H1 (cell line): ENCODE results near the gene IL32. TPM values are rescaled to one million over a fixed set of nuclear protein-coding genes. Genes with fewer than 3 reads are reported as not detected.

Source experiments
- CTCF ChIA-PET: fragments of 300-600 bp; sonication (Branson Sonifier 250); formaldehyde crosslinking; loops from one replicate; lab custom pipeline; 2021; ENCODE audit not compliant: partially characterized antibody; lab: Charles Lee
- POLR2A ChIA-PET: fragments of 300-600 bp; sonication (Branson Sonifier 250); formaldehyde crosslinking; loops from one replicate; lab custom pipeline; 2021; ENCODE audit warnings: inconsistent platforms; ENCODE audit not compliant: partially characterized antibody; lab: Charles Lee
- DNase-seq, 2 experiments: peaks; one replicate each; pipeline versions ENCODE4 v3.0.0 to v3.0.0-alpha.2; 2010 to 2022; ENCODE audit warnings: low spot score in 2 of 2, low read depth in 1 of 2, mixed read lengths in 1 of 2
- FAIRE-seq: peaks from 2 replicates; lab custom pipeline; 2011; peaks lifted over from hg19 to GRCh38; lab: Jason Lieb, UNC
- H2AFZ ChIP-seq: 2 replicates; pipeline ENCODE4 v1.8.1; 2012; ENCODE audit warnings: low read length, inconsistent platforms
- H2AK5ac ChIP-seq: 2 replicates; pipeline ENCODE4 v1.6.1; 2013; ENCODE audit warnings: low read depth, low read length
- H2BK120ac ChIP-seq: replicated peaks from 2 replicates; pipeline ENCODE3; 2013; ENCODE audit warnings: low read depth, low read length, inconsistent platforms
- H2BK12ac ChIP-seq: 2 replicates; pipeline ENCODE4 v1.6.1; 2013; ENCODE audit warnings: low read depth, low read length
- H2BK15ac ChIP-seq: 2 replicates; pipeline ENCODE4 v1.6.1; 2013; ENCODE audit warnings: low read length
- H2BK20ac ChIP-seq: 2 replicates; pipeline ENCODE4 v1.6.1; 2013; ENCODE audit warnings: low read length
- H2BK5ac ChIP-seq: 2 replicates; pipeline ENCODE4 v1.6.1; 2013; ENCODE audit warnings: low read depth, low read length
- H3K14ac ChIP-seq: 2 replicates; pipeline ENCODE4 v1.6.1; 2013; ENCODE audit warnings: inconsistent platforms; ENCODE audit not compliant: insufficient read length
- H3K18ac ChIP-seq: 2 replicates; pipeline ENCODE4 v1.6.1; 2013; ENCODE audit warnings: low read length; ENCODE audit errors: extremely low read depth
- H3K23ac ChIP-seq: 2 replicates; pipeline ENCODE4 v1.6.1; 2013; ENCODE audit warnings: inconsistent platforms; ENCODE audit not compliant: insufficient read length
- H3K23me2 ChIP-seq: 2 replicates; pipeline ENCODE4 v1.6.1; 2013; ENCODE audit warnings: low read depth, low read length
- H3K27ac ChIP-seq: 2 replicates; pipeline ENCODE4 v1.6.1; 2011; ENCODE audit warnings: low read depth, low read length, inconsistent platforms
- H3K27me3 ChIP-seq, 4 experiments: replicated peaks in 1 of 4; 1 replicate in 1 of 4; 2 replicates in 3 of 4; pipeline versions ENCODE4 v1.6.1 to v1.8.1; 2011 to 2013; ENCODE audit warnings: low read length in 3 of 4, mild to moderate bottlenecking in 3 of 4, inconsistent platforms in 2 of 4, mixed read lengths in 2 of 4, moderate library complexity in 1 of 4; ENCODE audit not compliant: control insufficient read depth in 3 of 4, insufficient read depth in 3 of 4; ENCODE audit errors: extremely low read depth in 1 of 4
- H3K36me3 ChIP-seq, 4 experiments: 2 replicates each; pipeline versions ENCODE4 v1.6.1 to v1.8.1; 2011 to 2013; ENCODE audit warnings: mild to moderate bottlenecking in 4 of 4, low read length in 3 of 4, moderate library complexity in 2 of 4, control low read depth in 1 of 4, inconsistent platforms in 1 of 4; ENCODE audit not compliant: insufficient read depth in 4 of 4, control insufficient read depth in 2 of 4
- H3K4ac ChIP-seq: replicated peaks from 2 replicates; pipeline ENCODE3; 2013; ENCODE audit warnings: low read length, low read depth, mixed read lengths, inconsistent platforms; ENCODE audit not compliant: insufficient read length
- H3K4me1 ChIP-seq, 4 experiments: replicated peaks in 1 of 4; 1 replicate in 1 of 4; 2 replicates in 3 of 4; pipeline versions ENCODE4 v1.6.1 to v1.8.1; 2011 to 2013; ENCODE audit warnings: low read length in 3 of 4, inconsistent platforms in 2 of 4, mixed read lengths in 1 of 4; ENCODE audit not compliant: insufficient read depth in 4 of 4, control insufficient read depth in 3 of 4
- H3K4me2 ChIP-seq, 2 experiments: 2 replicates each; pipeline versions ENCODE4 v1.6.1 to v1.8.1; 2011 to 2013; ENCODE audit warnings: low read depth in 2 of 2, low read length in 2 of 2, control low read depth in 1 of 2, inconsistent platforms in 1 of 2, mild to moderate bottlenecking in 1 of 2; ENCODE audit not compliant: insufficient read depth in 1 of 2
- H3K4me3 ChIP-seq, 4 experiments: fragments of 200-600, 300-600 bp in 1 of 4; sonication (generic), shearing (Covaris generic), sonication (Bioruptor Twin) in 1 of 4; 2 replicates each; pipeline versions ENCODE4 v1.5.1 to v1.8.1; 2011 to 2016; ENCODE audit warnings: low read length in 4 of 4, low read depth in 3 of 4, control low read depth in 2 of 4, inconsistent platforms in 2 of 4, mild to moderate bottlenecking in 2 of 4, mixed read lengths in 1 of 4, moderate library complexity in 1 of 4; ENCODE audit not compliant: insufficient read depth in 2 of 4; ENCODE audit errors: extremely low read depth in 1 of 4
- H3K56ac ChIP-seq: replicated peaks from 2 replicates; pipeline ENCODE3; 2013; ENCODE audit warnings: low read depth, mild to moderate bottlenecking, mixed read lengths, low read length, inconsistent platforms; ENCODE audit not compliant: insufficient read length
- H3K79me1 ChIP-seq: 2 replicates; pipeline ENCODE4 v1.6.1; 2013; ENCODE audit warnings: low read depth, low read length, control low read depth
- H3K79me2 ChIP-seq, 2 experiments: 2 replicates each; pipeline versions ENCODE4 v1.6.1 to v1.8.1; 2012 to 2013; ENCODE audit warnings: low read length in 2 of 2, mild to moderate bottlenecking in 2 of 2, inconsistent platforms in 1 of 2; ENCODE audit not compliant: insufficient read depth in 2 of 2, control insufficient read depth in 1 of 2
- H3K9ac ChIP-seq, 4 experiments: replicated peaks in 1 of 4; 1 replicate in 1 of 4; 2 replicates in 3 of 4; pipeline versions ENCODE4 v1.6.1 to v1.8.1; 2011 to 2013; ENCODE audit warnings: low read depth in 3 of 4, low read length in 3 of 4, control low read depth in 2 of 4, mild to moderate bottlenecking in 2 of 4, moderate library complexity in 2 of 4, inconsistent platforms in 1 of 4; ENCODE audit errors: extremely low read depth in 1 of 4
- H3K9me3 ChIP-seq, 2 experiments: 2 replicates each; pipeline versions ENCODE4 v1.6.1 to v1.8.1; 2012 to 2013; ENCODE audit warnings: mild to moderate bottlenecking in 2 of 2, moderate library complexity in 2 of 2, control low read depth in 1 of 2, inconsistent platforms in 1 of 2, low read depth in 1 of 2, low read length in 1 of 2, mixed read lengths in 1 of 2; ENCODE audit not compliant: insufficient read depth in 2 of 2
- H4K20me1 ChIP-seq, 2 experiments: replicated peaks in 1 of 2; 2 replicates each; pipeline versions ENCODE3 to v1.8.1; 2011 to 2013; ENCODE audit warnings: inconsistent platforms in 2 of 2, low read length in 2 of 2, mild to moderate bottlenecking in 1 of 2; ENCODE audit not compliant: insufficient read depth in 2 of 2, control insufficient read depth in 1 of 2
- H4K5ac ChIP-seq: 2 replicates; pipeline ENCODE4 v1.6.1; 2013; ENCODE audit warnings: low read length, low read depth, mixed read lengths, inconsistent platforms; ENCODE audit not compliant: insufficient read length
- H4K8ac ChIP-seq: 2 replicates; pipeline ENCODE4 v1.8.0; 2013; ENCODE audit warnings: mild to moderate bottlenecking, moderate library complexity, low read length, inconsistent platforms; ENCODE audit not compliant: insufficient read depth; ENCODE audit errors: extremely low read depth
- H4K91ac ChIP-seq: replicated peaks from 2 replicates; pipeline ENCODE3; 2013; ENCODE audit warnings: low read length, mixed read lengths, inconsistent platforms; ENCODE audit not compliant: insufficient read length
- BCL11A ChIP-seq, 2 experiments: IDR thresholded peaks; one replicate each; pipeline ENCODE4 v1.6.1; 2011; ENCODE audit warnings: low read depth in 2 of 2, low read length in 2 of 2, mild to moderate bottlenecking in 2 of 2
- CHD2 ChIP-seq: IDR thresholded peaks from 2 replicates; pipeline ENCODE4 v1.6.1; 2012; ENCODE audit warnings: low read length, improper control_type of control experiment
- RBBP5 ChIP-seq: IDR thresholded peaks from 2 replicates; pipeline ENCODE4 v1.7.1; 2012; ENCODE audit warnings: low read depth, mild to moderate bottlenecking, inconsistent platforms, low read length, moderate library complexity, borderline replicate concordance
- RFX5 ChIP-seq: IDR thresholded peaks from 2 replicates; pipeline ENCODE4 v1.6.1; 2011; ENCODE audit warnings: low read depth, low read length, improper control_type of control experiment, borderline replicate concordance
- RNF2 ChIP-seq: fragments of 200-900, 300-1000 bp; sonication (generic); IDR thresholded peaks from 2 replicates; pipeline ENCODE4 v1.7.1; 2016; ENCODE audit warnings: borderline replicate concordance, low read depth, mild to moderate bottlenecking, antibody characterized with exemption, low read length; ENCODE audit not compliant: poor library complexity, severe bottlenecking; ENCODE audit errors: missing control alignments
- SIX5 ChIP-seq: IDR thresholded peaks from 2 replicates; pipeline ENCODE4 v1.6.1; 2011; ENCODE audit warnings: mild to moderate bottlenecking, low read depth, low read length
- SP4 ChIP-seq: IDR thresholded peaks from 2 replicates; pipeline ENCODE4 v1.6.1; 2012; ENCODE audit warnings: low read length, inconsistent platforms
- SUZ12 ChIP-seq: fragments of 200-600 bp; sonication (generic); IDR thresholded peaks from 2 replicates; pipeline ENCODE4 v1.6.1; 2012; ENCODE audit warnings: mild to moderate bottlenecking, inconsistent platforms, low read length, moderate library complexity, mixed read lengths
- WGBS, 2 experiments: shearing (Covaris generic) in 1 of 2; methylation state at CpG; one replicate each; pipeline versions ENCODE4 v1.1.6 to v1.1.7; 2013 to 2015; ENCODE audit warnings: low lambda C conversion rate in 2 of 2, mixed read lengths in 2 of 2, inconsistent platforms in 1 of 2, low coverage in 1 of 2, missing lambda C conversion rate in 1 of 2; ENCODE audit not compliant: insufficient replicate concordance in 2 of 2, insufficient coverage in 1 of 2, insufficient read length in 1 of 2; ENCODE audit errors: extremely low coverage in 1 of 2, missing lambda C conversion rate in 1 of 2; 5-methylcytosine and 5-hydroxymethylcytosine counted together
- polyA plus RNA-seq, 7 experiments: library from polyadenylated mRNA; depleted of rRNA in 3 of 7; stranded (reverse) in 5 of 7; unstranded in 2 of 7; fragments of >200 nt in 5 of 7; fragments of 200-250 nt in 2 of 7; gene quantifications; 1 replicate in 5 of 7; 2 replicates in 1 of 7; 4 replicates in 1 of 7; pipeline versions ENCODE4 v1.2.1 to v1.2.3, GENCODE V29; 2011 to 2013; ENCODE audit warnings: missing spikeins in 2 of 7, mixed read lengths in 2 of 7
- total RNA-seq: library from RNA; stranded (reverse); fragmentation: NEBNext Ultra II Directional; extraction: Animal tissue kit (Norgen Biotek cat#: 25700); gene quantifications from 2 replicates; pipeline ENCODE4 v1.2.1, GENCODE V29; 2021

IL32 gene
- total and polyA plus RNA-seq, 2 of the 8 experiments (the other 6 are each of a cell fraction or from before 2014, with no cell fraction given): 2.7 to 5.0 TPM

- no peak overlapping the region for H4K91ac ChIP-seq
- H3K4me1 ChIP-seq: peaks cover 0 to 11% (median 8%) of the 10 kb centered on the region in 4 experiments; a peak in 6 of 7 replicates
- no peak overlapping the region for H2AK5ac ChIP-seq
- H3K79me1 ChIP-seq: 0 out of 2 replicates have a peak, but pooled peaks cover 1% of the 10 kb centered on the region
- no peak overlapping the region for H3K4me3 ChIP-seq
- no peaks in the 10 kb centered on the region for H3K9me3 ChIP-seq
- peaks cover 0 to 21% (median 9%) of the 10 kb centered on the region in 4 experiments; a peak in 7 of 8 replicates for H3K36me3 ChIP-seq
- H4K20me1 ChIP-seq: peaks cover 10 to 34% of the 10 kb centered on the region in 2 experiments
- peak in 1 of 2 experiments; percentile 40 for DNase-seq
- 93% methylated on average over 29 of the region's 33 CpGs; no CpG with 5 or more reads in 1 of the 2 experiments for WGBS, 2 experiments
- no peak overlapping the region for H4K5ac ChIP-seq
- H3K23me2 ChIP-seq: no peaks in the 10 kb centered on the region
- H2BK120ac ChIP-seq: no peak overlapping the region
- no peak overlapping the region; the same call in 1 of the 2 replicates for H4K8ac ChIP-seq
- H3K4me2 ChIP-seq: no peak overlapping the region
- no peak overlapping the region for H3K56ac ChIP-seq
- no peak for FAIRE-seq
- H3K4ac ChIP-seq: no peak overlapping the region
- H3K27me3 ChIP-seq: 0 out of 7 replicates have a peak, but pooled peaks cover 0 to 2% (median 0%) of the 10 kb centered on the region in 4 experiments
- ChIA-PET POLR2A (interaction anchor here (0.7 to 35.7 kb wide), 9 partner anchors 2 to 102 kb away, joined by 3 to 1808 read pairs (median 61); partner anchors contain the start of genes BICDL2, CLDN6, CLDN9 and HCFC1R1), CTCF (interaction anchor here (0.6 to 23.8 kb wide), 29 partner anchors 11 to 1366 kb away, joined by 3 to 639 read pairs (median 9); partner anchors contain the start of genes CLDN6, CLDN9, HCFC1R1 and KREMEN2)
- no peak overlapping the region for H3K27ac ChIP-seq
- H2BK12ac ChIP-seq: no peak overlapping the region
- no peak overlapping the region for H3K9ac ChIP-seq
- no peak overlapping the region for H3K18ac ChIP-seq
- no peak overlapping the region for H2BK5ac ChIP-seq
- no peak overlapping the region for H3K14ac ChIP-seq
- H2AFZ ChIP-seq: no peak overlapping the region
- H3K79me2 ChIP-seq: no peaks in the 10 kb centered on the region
- H3K23ac ChIP-seq: no peak overlapping the region
- 0 out of 2 replicates have a peak overlapping the region, but pooled peaks have one; percentile 48 for H2BK20ac ChIP-seq
- no peak overlapping the region for H2BK15ac ChIP-seq
- TF ChIP-seq RBBP5: no peak
- TF ChIP-seq RNF2: no peak
- no peak for TF ChIP-seq BCL11A (IDR thresholded peaks at IDR 0.05; ENCODE audit: low read depth in 2 of 2, low read length in 2 of 2)
- no peak for TF ChIP-seq CHD2
- TF ChIP-seq SP4: no peak
- no peak for TF ChIP-seq SIX5
- no peak for TF ChIP-seq RFX5
- no peak for TF ChIP-seq SUZ12
Observed at GRCh38 chr16:3030222-3031212, 34.9 kb upstream of the IL32 start.
